Muscle of back (tissue), 10 donors: ENCODE data around the gene XIRP1. TPM values are rescaled to one million over a fixed set of nuclear protein-coding genes. Genes with fewer than 3 reads are reported as not detected.

Experiments
- polyA plus RNA-seq, 10 donors: library from polyadenylated mRNA; unstranded; fragments of 120-200 nt; gene quantifications; one replicate each; pipeline ENCODE4 v1.2.1, GENCODE V29; 2013; ENCODE audit not compliant: insufficient read length in 10 of 10

XIRP1 gene
- polyA plus RNA-seq, 10 donors = 45.2 to 483 (median 169) TPM

Other genes with a start within 250 kb of the XIRP1 start
- 1 to 10 TPM; 1.2 to 6.4 (median 2.7) TPM for gene SCN11A, start 140.7 kb downstream of the XIRP1 start, polyA plus RNA-seq
- 10 to 100 TPM; 30.2 to 48.6 (median 39.5) TPM for gene WDR48, start 140.6 kb downstream of the XIRP1 start, polyA plus RNA-seq
- 10 to 100 TPM; 25.6 to 43.0 (median 33.9) TPM for gene GORASP1, start 85.0 kb downstream of the XIRP1 start, polyA plus RNA-seq
- gene TTC21A, start 84.9 kb downstream of the XIRP1 start, polyA plus RNA-seq = 1 to 10 TPM; 1.3 to 5.7 (median 2.7) TPM
- gene CSRNP1, start 39.0 kb downstream of the XIRP1 start, polyA plus RNA-seq = 1 to 10 TPM; 3.6 to 9.7 (median 6.1) TPM
- 1 to 10 TPM; 2.1 to 4.7 (median 4.1) TPM for gene CX3CR1, start 87.4 kb upstream of the XIRP1 start, polyA plus RNA-seq
- under 1 TPM in 1 of 10 donors, not detected in 9; 0.12 TPM for gene CCR8, start 137.1 kb upstream of the XIRP1 start, polyA plus RNA-seq
- 10 to 100 TPM; 15.7 to 20.2 (median 16.7) TPM for gene SLC25A38, start 190.8 kb upstream of the XIRP1 start, polyA plus RNA-seq
- 1,000 to 10,000 TPM; 1,596 to 2,492 (median 2,126) TPM for gene RPSA, start 214.1 kb upstream of the XIRP1 start, polyA plus RNA-seq